ENCODE results near the gene SNRPB.

DNA sequence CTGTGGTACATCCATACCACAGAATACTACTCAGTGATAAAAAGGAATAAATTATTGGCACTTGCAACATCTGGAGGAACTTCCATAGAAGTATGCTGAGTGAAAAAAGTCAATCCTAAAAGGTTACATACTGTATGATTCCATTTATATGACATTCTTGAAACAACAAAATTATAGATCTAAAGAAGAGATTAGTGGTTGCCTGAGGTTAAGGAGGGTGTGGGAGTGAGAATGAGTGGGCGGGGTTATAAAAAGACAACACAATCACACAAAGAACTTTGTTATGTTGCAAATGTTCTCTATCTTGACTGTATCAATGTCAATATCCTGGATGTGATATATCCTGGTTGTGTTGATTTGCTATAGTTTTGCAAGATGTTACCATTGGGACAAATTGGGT is 21.2 kb downstream of the SNRPB start:
- TF ChIP-seq, protein P1, sequence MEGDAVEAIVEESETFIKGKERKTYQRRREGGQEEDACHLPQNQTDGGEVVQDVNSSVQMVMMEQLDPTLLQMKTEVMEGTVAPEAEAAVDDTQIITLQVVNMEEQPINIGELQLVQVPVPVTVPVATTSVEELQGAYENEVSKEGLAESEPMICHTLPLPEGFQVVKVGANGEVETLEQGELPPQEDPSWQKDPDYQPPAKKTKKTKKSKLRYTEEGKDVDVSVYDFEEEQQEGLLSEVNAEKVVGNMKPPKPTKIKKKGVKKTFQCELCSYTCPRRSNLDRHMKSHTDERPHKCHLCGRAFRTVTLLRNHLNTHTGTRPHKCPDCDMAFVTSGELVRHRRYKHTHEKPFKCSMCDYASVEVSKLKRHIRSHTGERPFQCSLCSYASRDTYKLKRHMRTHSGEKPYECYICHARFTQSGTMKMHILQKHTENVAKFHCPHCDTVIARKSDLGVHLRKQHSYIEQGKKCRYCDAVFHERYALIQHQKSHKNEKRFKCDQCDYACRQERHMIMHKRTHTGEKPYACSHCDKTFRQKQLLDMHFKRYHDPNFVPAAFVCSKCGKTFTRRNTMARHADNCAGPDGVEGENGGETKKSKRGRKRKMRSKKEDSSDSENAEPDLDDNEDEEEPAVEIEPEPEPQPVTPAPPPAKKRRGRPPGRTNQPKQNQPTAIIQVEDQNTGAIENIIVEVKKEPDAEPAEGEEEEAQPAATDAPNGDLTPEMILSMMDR (IDR thresholded peaks at IDR 0.05) = no peak
- no peak for TF ChIP-seq POLR2A (IDR thresholded peaks at IDR 0.05)
